K562 (cell line): Measurements from ENCODE around the gene PPP1R13L. TPM values are rescaled to one million over a fixed set of nuclear protein-coding genes. Genes with fewer than 3 reads are reported as not detected.

Source experiments
- ID3 ChIP-seq, 2 experiments: fragments of 250-450 bp in 1 of 2; fragments of 450-650 bp in 1 of 2; sonication (Bioruptor Pico) in 1 of 2; IDR thresholded peaks; 2 replicates each; pipeline versions ENCODE4 v1.6.1 to v1.8.0; 2016 to 2021; ENCODE audit warnings: mild to moderate bottlenecking in 2 of 2, moderate library complexity in 2 of 2, missing compliant biosample characterization in 1 of 2, missing genetic modification characterization in 1 of 2
- MGA ChIP-seq: fragments of 450-650 bp; IDR thresholded peaks from 2 replicates; pipeline ENCODE4 v1.6.1; 2016; ENCODE audit warnings: mild to moderate bottlenecking, moderate library complexity
- SIN3A ChIP-seq, 2 experiments: fragments of 150-350 bp in 1 of 2; IDR thresholded peaks; 2 replicates each; pipeline ENCODE4 v1.6.1; 2011 to 2016; ENCODE audit warnings: borderline replicate concordance in 2 of 2, low read depth in 2 of 2, low read length in 2 of 2, mild to moderate bottlenecking in 2 of 2, moderate library complexity in 2 of 2; ENCODE audit not compliant: control insufficient read depth in 1 of 2
- SIX5 ChIP-seq, 2 experiments: IDR thresholded peaks; 2 replicates each; pipeline ENCODE4 v1.6.1; 2011; ENCODE audit warnings: low read length in 2 of 2, borderline replicate concordance in 1 of 2, low read depth in 1 of 2, mild to moderate bottlenecking in 1 of 2, moderate library complexity in 1 of 2; ENCODE audit not compliant: insufficient read depth in 1 of 2
- THRAP3 ChIP-seq: fragments of 450-650 bp; IDR thresholded peaks from 2 replicates; pipeline ENCODE4 v1.6.1; 2016; ENCODE audit warnings: mild to moderate bottlenecking, inconsistent platforms, borderline replicate concordance
- ZNF282 ChIP-seq: sonication (generic); formaldehyde crosslinking; IDR thresholded peaks from 2 replicates; pipeline ENCODE4 v1.8.1; 2023; ENCODE audit warnings: missing genetic modification reagents
- ZNF398 ChIP-seq: fragments of 250-450 bp; sonication (Bioruptor Pico); IDR thresholded peaks from 2 replicates; pipeline ENCODE4 v1.8.0; 2021; ENCODE audit warnings: moderate library complexity, mild to moderate bottlenecking, inconsistent platforms
- polyA plus RNA-seq, 8 experiments: library from polyadenylated mRNA; depleted of rRNA in 4 of 8; stranded (reverse) in 5 of 8; unstranded in 3 of 8; fragments of >200 nt; fragmentation: Nextera tagmentation in 2 of 8; fragmentation: Illumina TruSeq in 1 of 8; extraction: Ambion mirVana in 2 of 8; extraction: Trizol in 1 of 8; gene quantifications; 2 replicates each; pipeline versions ENCODE4 v1.2.1 to v1.2.3, GENCODE V29; 2011 to 2014; ENCODE audit warnings: inconsistent platforms in 1 of 8, missing spikeins in 1 of 8
- total RNA-seq, 7 experiments: library from RNA; depleted of rRNA in 6 of 7; stranded (reverse); fragments of >200 nt in 6 of 7; fragmentation: Illumina TruSeq in 2 of 7; extraction: Trizol in 2 of 7; gene quantifications; 2 replicates each; pipeline versions ENCODE4 v1.2.1 to v1.2.3, GENCODE V29; 2011 to 2021; ENCODE audit warnings: low replicate concordance in 1 of 7
- TF ChIP-seq, protein P1 (sequence below), 3 experiments: fragments of 200-800 bp in 1 of 3; sonication (Bioruptor generic) in 1 of 3; sonication (generic) in 1 of 3; formaldehyde crosslinking in 1 of 3; IDR thresholded peaks; 2 replicates each; pipeline versions ENCODE4 v1.6.1 to v1.8.0; 2016 to 2022; ENCODE audit warnings: mild to moderate bottlenecking in 2 of 3, missing compliant biosample characterization in 2 of 3, missing genetic modification characterization in 2 of 3, missing genetic modification reagents in 1 of 3

The PPP1R13L gene
- total and polyA plus RNA-seq, 9 of the 15 experiments (the other 6 are each of a cell fraction or from before 2014, with no cell fraction given), result 0.32 to 6.7 (median 2.0) TPM

DNA sequence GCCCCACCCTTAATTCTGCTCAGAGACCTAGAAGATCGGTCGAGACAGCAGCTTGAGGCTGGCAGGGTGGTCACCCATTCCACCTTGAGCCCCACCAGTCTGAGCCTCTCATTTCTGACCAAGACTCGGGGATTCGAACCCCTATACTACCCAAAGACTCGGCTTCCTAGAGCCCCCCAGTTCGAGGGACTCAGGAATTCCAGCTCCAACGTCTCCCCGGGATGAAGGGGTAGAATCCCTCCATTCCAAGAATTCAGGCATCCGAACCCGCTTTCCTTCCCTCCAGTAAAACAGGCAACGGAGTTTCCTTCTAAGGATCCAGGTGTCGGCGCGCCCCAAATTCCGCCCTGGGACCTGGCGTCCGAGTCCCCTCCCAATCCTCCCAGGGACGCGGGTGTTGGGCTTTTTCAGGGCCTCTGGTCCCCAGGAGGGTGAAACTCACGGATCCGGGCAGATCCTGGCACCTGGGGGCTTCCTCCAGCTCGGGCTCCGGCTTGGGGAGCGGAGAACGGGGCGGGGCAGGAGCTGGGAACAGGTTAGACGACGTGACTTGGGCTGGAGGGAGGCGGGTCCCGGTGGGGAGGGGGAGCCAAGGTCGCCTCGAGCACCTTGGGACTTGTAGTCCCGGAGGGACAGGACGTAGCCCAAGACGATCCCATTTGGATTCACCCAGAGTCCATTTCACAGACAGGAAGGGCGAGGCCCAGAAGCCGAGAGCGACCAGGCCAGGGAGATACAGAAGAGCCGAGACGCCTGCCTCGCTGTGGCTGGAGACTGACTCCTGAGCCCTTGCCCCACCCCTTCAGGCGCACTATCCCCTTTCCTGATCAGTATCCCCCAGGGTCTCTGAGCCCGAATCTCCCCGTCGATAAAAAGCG lies at the start of gene PPP1R13L (continued):
- TF ChIP-seq MGA (no peak), ID3 (CRISPR knock-in tag; IDR thresholded peaks at IDR 0.05) (no peak), ID3 (tag; IDR thresholded peaks at IDR 0.05) (no peak; the same call in 1 of the 2 replicates), THRAP3 (no peak), ZNF282 (CRISPR knock-in tag) (no peak), ZNF398 (CRISPR knock-in tag) (no peak), SIX5 (IDR thresholded peaks at IDR 0.05; ENCODE audit: borderline replicate concordance in 1 of 2, insufficient read depth in 1 of 2, low read depth in 1 of 2, low read length in 2 of 2) (peak; percentile 29 to 46; a peak in 2 of 4 replicates), SIN3A (IDR thresholded peaks at IDR 0.05; ENCODE audit: borderline replicate concordance in 2 of 2, control insufficient read depth in 1 of 2, low read depth in 2 of 2, low read length in 2 of 2) (peak in 1 of 2 experiments; percentile 43; a peak in 1 of 4 replicates)
- TF ChIP-seq, protein P1, sequence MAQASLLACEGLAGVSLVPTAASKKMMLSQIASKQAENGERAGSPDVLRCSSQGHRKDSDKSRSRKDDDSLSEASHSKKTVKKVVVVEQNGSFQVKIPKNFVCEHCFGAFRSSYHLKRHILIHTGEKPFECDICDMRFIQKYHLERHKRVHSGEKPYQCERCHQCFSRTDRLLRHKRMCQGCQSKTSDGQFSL (CRISPR knock-in tag; IDR thresholded peaks at IDR 0.05), result peak; percentile 77; the same call in 1 of the 2 replicates
- TF ChIP-seq, protein P1 (tag; IDR thresholded peaks at IDR 0.05), result peak in 1 of 2 experiments; percentile 45; a peak in 1 of 4 replicates
